HFFc6 (cell line): Measurements from ENCODE around the gene RPL15. TPM values are rescaled to one million over a fixed set of nuclear protein-coding genes. Genes with fewer than 3 reads are reported as not detected.

Experiments used
- DNase-seq: peaks from one replicate; pipeline ENCODE4 v3.0.0-alpha.2; 2018
- H3K27ac Mint-ChIP-seq: 2 replicates; pipeline ENCODE4 v1.8.0; 2020; ENCODE audit warnings: mild to moderate bottlenecking, mixed read lengths
- H3K27me3 Mint-ChIP-seq: 2 replicates; pipeline ENCODE4 v1.8.0; 2021; ENCODE audit warnings: mild to moderate bottlenecking, moderate library complexity, mixed read lengths; ENCODE audit not compliant: insufficient read depth
- H3K36me3 Mint-ChIP-seq: 2 replicates; pipeline ENCODE4 v1.8.0; 2021; ENCODE audit warnings: low read depth, mixed read lengths
- H3K4me1 Mint-ChIP-seq: 2 replicates; pipeline ENCODE4 v1.8.0; 2020; ENCODE audit warnings: low read depth, mixed read lengths
- H3K4me3 Mint-ChIP-seq: 2 replicates; pipeline ENCODE4 v1.8.0; 2020; ENCODE audit warnings: mild to moderate bottlenecking, moderate library complexity, mixed read lengths
- H3K9me3 Mint-ChIP-seq: 2 replicates; pipeline ENCODE4 v1.8.0; 2020; ENCODE audit warnings: mild to moderate bottlenecking, mixed read lengths
- CTCF ChIP-seq: fragments of 200-600 bp; sonication (generic); IDR thresholded peaks from 2 replicates; pipeline ENCODE4 v1.5.0; 2021; ENCODE audit warnings: antibody characterized with exemption, mild to moderate bottlenecking
- total RNA-seq, 6 experiments: library from RNA; stranded (reverse); fragmentation: NEBNext Ultra II Directional; extraction: Animal tissue kit (Norgen Biotek cat#: 25700); gene quantifications; 2 replicates in 1 of 6; 3 replicates in 5 of 6; pipeline ENCODE4 v1.2.3, GENCODE V29; 2021

The RPL15 gene
- total RNA-seq, 6 experiments from 2014 or later, result 1,680 to 2,112 (median 1,953) TPM

GRCh38 chr3:23964537-23965235 is 47.8 kb downstream of the RPL15 start:
- no peak overlapping the region for H3K27ac Mint-ChIP-seq
- DNase-seq, result no peak
- H3K36me3 Mint-ChIP-seq, result peaks cover 73% of the 10 kb centered on the region
- no peak for TF ChIP-seq CTCF
- H3K4me1 Mint-ChIP-seq, result peaks cover 65% of the 10 kb centered on the region
- H3K9me3 Mint-ChIP-seq, result no peaks in the 10 kb centered on the region
- H3K4me3 Mint-ChIP-seq, result no peak overlapping the region
- peaks cover 3% of the 10 kb centered on the region for H3K27me3 Mint-ChIP-seq

- Mint-ChIP-seq H3K36me3 (peaks cover 68% of the 10 kb centered on the region), H3K9me3 (no peaks in the 10 kb centered on the region), H3K4me1 (peaks cover 56% of the 10 kb centered on the region), H3K4me3 (no peak overlapping the region), H3K27me3 (peaks cover 3% of the 10 kb centered on the region), H3K27ac (no peak overlapping the region)
- no peak for DNase-seq
- no peak for TF ChIP-seq CTCF
These were observed 49.4 kb downstream of the RPL15 start for GRCh38 chr3:23966328-23966727.

- no peak for TF ChIP-seq CTCF
- H3K4me1 Mint-ChIP-seq, result peaks cover 38% of the 10 kb centered on the region
- peak; percentile 56 for DNase-seq
- no peaks in the 10 kb centered on the region for H3K9me3 Mint-ChIP-seq
- no peak overlapping the region for H3K4me3 Mint-ChIP-seq
- H3K27me3 Mint-ChIP-seq, result no peaks in the 10 kb centered on the region; the same call in 1 of the 2 replicates
- peak overlapping the region; percentile 38 for H3K27ac Mint-ChIP-seq
- H3K36me3 Mint-ChIP-seq, result peaks cover 60% of the 10 kb centered on the region
These were observed 51.7 kb downstream of the RPL15 start for GRCh38 chr3:23968463-23969184.

- Mint-ChIP-seq H3K4me3 (no peak overlapping the region), H3K27ac (no peak overlapping the region), H3K27me3 (no peaks in the 10 kb centered on the region; the same call in 1 of the 2 replicates), H3K36me3 (peaks cover 53% of the 10 kb centered on the region), H3K4me1 (peaks cover 30% of the 10 kb centered on the region), H3K9me3 (no peaks in the 10 kb centered on the region)
- no peak for DNase-seq
- no peak for TF ChIP-seq CTCF
These were observed 52.5 kb downstream of the RPL15 start for GRCh38 chr3:23969393-23969792.

Other genes with a start within 250 kb of the RPL15 start
- 10 to 100 TPM; 75.6 to 93.8 (median 84.2) TPM for gene UBE2E1, start 111.2 kb upstream of the RPL15 start, total RNA-seq
- gene NKIRAS1, start 142 bp upstream of the RPL15 start, total RNA-seq, result 10 to 100 TPM; 10.9 to 13.5 (median 11.6) TPM
- gene NR1D2, start 28.2 kb downstream of the RPL15 start, total RNA-seq, result 10 to 100 TPM; 36.0 to 43.7 (median 40.9) TPM